Sigmoid colon (tissue), 7 donors: Measurements from ENCODE around the gene SMYD3. TPM values are rescaled to one million over a fixed set of nuclear protein-coding genes. Genes with fewer than 3 reads are reported as not detected.

Experiments used
- DNase-seq: peaks from one replicate; pipeline ENCODE4 v3.0.0-alpha.2; 2019
- H3K27ac ChIP-seq, 4 donors: fragments of 200-600 bp; sonication (generic); one replicate each; pipeline ENCODE4 v1.5.1; 2016 to 2019; ENCODE audit warnings: mild to moderate bottlenecking in 1 of 4
- H3K27me3 ChIP-seq, 3 donors: fragments of 200-600 bp; sonication (generic); one replicate each; pipeline ENCODE4 v1.5.1; 2019; ENCODE audit warnings: mild to moderate bottlenecking in 1 of 3
- H3K36me3 ChIP-seq, 4 donors: fragments of 200-600 bp; sonication (generic); one replicate each; pipeline ENCODE4 v1.5.1; 2016 to 2019
- H3K4me1 ChIP-seq, 4 donors: fragments of 200-600 bp; sonication (generic); one replicate each; pipeline ENCODE4 v1.5.1; 2017 to 2019
- H3K4me3 ChIP-seq, 4 donors: fragments of 200-600 bp; sonication (generic); one replicate each; pipeline ENCODE4 v1.5.1; 2017 to 2019; ENCODE audit warnings: mild to moderate bottlenecking in 2 of 4, moderate library complexity in 1 of 4
- H3K9me3 ChIP-seq, 4 donors: fragments of 200-600 bp in 3 of 4; sonication (generic) in 3 of 4; one replicate each; pipeline versions ENCODE4 v1.5.1 to v1.6.1; 2013 to 2019
- CTCF ChIP-seq, 4 experiments: fragments of 450-650 bp in 3 of 4; fragments of 200-600 bp in 1 of 4; IDR thresholded peaks; one replicate each; pipeline ENCODE4 v1.5.1; 2016 to 2019; ENCODE audit warnings: antibody characterized with exemption in 4 of 4, mild to moderate bottlenecking in 3 of 4, moderate library complexity in 2 of 4
- EP300 ChIP-seq, 4 donors: sonication (generic); formaldehyde crosslinking; IDR thresholded peaks; one replicate each; pipeline ENCODE4 v1.6.1; 2017; ENCODE audit warnings: antibody characterized with exemption in 4 of 4
- POLR2A ChIP-seq, 2 donors: fragments of 450-650 bp; IDR thresholded peaks; one replicate each; pipeline ENCODE4 v1.6.1; 2016; ENCODE audit warnings: antibody characterized with exemption in 2 of 2, mild to moderate bottlenecking in 2 of 2, moderate library complexity in 2 of 2
- POLR2AphosphoS5 ChIP-seq, 4 donors: sonication (generic); formaldehyde crosslinking; IDR thresholded peaks; one replicate each; pipeline ENCODE4 v1.6.1; 2017; ENCODE audit warnings: antibody characterized with exemption in 4 of 4
- WGBS, 2 donors: extraction: QIAGEN DNeasy Blood & Tissue Kit; methylation state at CpG; one replicate each; pipeline ENCODE4 v1.1.7; 2013; 5-methylcytosine and 5-hydroxymethylcytosine counted together
- intact Hi-C: fragments of 100-400 bp; cut with DNase I; formaldehyde crosslinking; loops from one replicate; pipeline ENCODE4 v1.15.1; 2023
- polyA plus RNA-seq, 3 donors: library from polyadenylated mRNA; stranded (reverse); fragments of 200-250 nt; gene quantifications; one replicate each; pipeline ENCODE4 v1.2.3, GENCODE V29; 2013
- total RNA-seq, 4 donors: library from RNA; depleted of rRNA; stranded (reverse); fragments of >200 nt; gene quantifications; one replicate each; pipeline ENCODE4 v1.1.0, GENCODE V29; 2016
- donor health status: healthy with polysubstance abuse.
- donor health status: Bipolar disorder and iron deficiency.
- donor health status: healthy.

SMYD3 gene
- total RNA-seq = 10 to 100 TPM; 14.6 to 23.8 (median 17.1) TPM
- 10 to 100 TPM in 1 of 3 donors, 1 to 10 TPM in 2; 8.7 to 22.2 (median 9.0) TPM for polyA plus RNA-seq

- TF ChIP-seq CTCF (IDR thresholded peaks at IDR 0.05) (peak in 1 of 4 experiments; percentile 12), POLR2A (IDR thresholded peaks at IDR 0.05) (peak in 1 of 2 donors; percentile 23), POLR2AphosphoS5 (IDR thresholded peaks at IDR 0.05) (peak; percentile 60 to 78 (median 64)), EP300 (IDR thresholded peaks at IDR 0.05) (no peak)
- WGBS, 2 donors = 0 to 1% methylated on average over 79 of the region's 79 CpGs
- Histone ChIP-seq H3K36me3 (no peaks in the 10 kb centered on the region), H3K9me3 (no peaks in the 10 kb centered on the region), H3K4me3 (peak within 1 kb of the TSS; percentile 70 to 97 (median 90)), H3K27me3 (no peaks in the 10 kb centered on the region), H3K4me1 (peaks cover 0 to 14% (median 8%) of the 10 kb centered on the region in 4 donors), H3K27ac (peak within 1 kb of the TSS; percentile 68 to 79 (median 74))
- peak; percentile 81 for DNase-seq
- intact Hi-C loops = loop anchor here (2.0 to 5.0 kb wide), 2 partner anchors 60 to 135 kb away; partner anchors contain the start of genes CNST and TFB2M
Measured at GRCh38 chr1:246506674-246507481, at the start of gene SMYD3. TSS of gene SMYD3 (minus strand) at chr1:246507279.

DNA sequence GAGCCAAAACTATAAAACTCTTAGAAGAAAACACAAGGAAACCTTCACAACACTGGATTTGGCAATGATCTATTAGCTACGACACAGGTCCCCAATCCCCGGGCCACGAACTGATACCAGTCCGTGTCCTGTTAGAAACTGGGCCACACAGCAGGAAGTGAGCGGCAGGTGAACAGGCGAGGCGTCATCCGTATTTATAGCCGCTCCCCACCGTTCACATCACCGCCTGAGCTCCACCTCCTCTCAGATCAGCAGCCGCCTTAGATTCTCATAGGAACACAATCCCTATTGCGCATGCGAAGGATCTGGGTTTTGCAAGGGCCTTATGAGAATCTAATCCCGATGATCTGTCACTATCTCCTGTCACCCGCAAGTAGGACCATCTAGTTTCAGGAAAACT lies 47.1 kb upstream of the SMYD3 start:
- H3K4me1 ChIP-seq = no peaks in the 10 kb centered on the region
- H3K27me3 ChIP-seq = no peaks in the 10 kb centered on the region
- peaks cover 0 to 92% (median 23%) of the 10 kb centered on the region in 4 donors for H3K36me3 ChIP-seq
- DNase-seq = no peak
- H3K4me3 ChIP-seq = no peak overlapping the region
- intact Hi-C loops = no loop called here
- H3K9me3 ChIP-seq = no peaks in the 10 kb centered on the region
- H3K27ac ChIP-seq = no peak overlapping the region
- no peak for TF ChIP-seq CTCF (IDR thresholded peaks at IDR 0.05)
- TF ChIP-seq POLR2A (IDR thresholded peaks at IDR 0.05) = no peak
- TF ChIP-seq POLR2AphosphoS5 (IDR thresholded peaks at IDR 0.05) = no peak
- TF ChIP-seq EP300 (IDR thresholded peaks at IDR 0.05) = no peak
- WGBS, 2 donors = 95% methylated on average over 16 of the region's 16 CpGs

DNA sequence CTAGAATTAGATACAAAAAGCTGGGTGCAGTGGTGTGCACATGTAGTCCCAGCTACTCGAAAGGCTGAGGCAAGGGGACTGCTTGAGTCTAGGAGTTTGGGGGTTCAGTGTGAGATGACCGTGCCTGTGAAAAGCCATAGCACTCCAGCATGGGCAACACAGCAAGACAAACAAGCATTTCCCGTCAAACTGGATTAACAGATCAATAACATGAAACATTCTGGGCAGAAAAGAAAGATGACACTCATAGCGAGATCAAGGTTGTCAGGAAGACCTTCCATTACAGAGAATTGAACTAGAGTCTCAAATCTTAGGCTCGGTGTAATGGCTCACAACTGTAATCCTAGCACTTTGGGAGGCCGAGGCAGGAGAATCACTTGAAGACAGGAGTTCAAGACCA lies 45.0 kb upstream of the SMYD3 start:
- TF ChIP-seq CTCF (IDR thresholded peaks at IDR 0.05) (no peak), POLR2A (IDR thresholded peaks at IDR 0.05) (no peak), EP300 (IDR thresholded peaks at IDR 0.05) (no peak), POLR2AphosphoS5 (IDR thresholded peaks at IDR 0.05) (no peak)
- 94 to 95% methylated on average over 6 of the region's 6 CpGs for WGBS, 2 donors
- Histone ChIP-seq H3K27ac (no peak overlapping the region), H3K4me1 (no peaks in the 10 kb centered on the region), H3K4me3 (no peak overlapping the region), H3K9me3 (no peaks in the 10 kb centered on the region), H3K36me3 (peaks cover 0 to 94% (median 36%) of the 10 kb centered on the region in 4 donors), H3K27me3 (no peaks in the 10 kb centered on the region)
- intact Hi-C loops = no loop called here
- no peak for DNase-seq

DNA sequence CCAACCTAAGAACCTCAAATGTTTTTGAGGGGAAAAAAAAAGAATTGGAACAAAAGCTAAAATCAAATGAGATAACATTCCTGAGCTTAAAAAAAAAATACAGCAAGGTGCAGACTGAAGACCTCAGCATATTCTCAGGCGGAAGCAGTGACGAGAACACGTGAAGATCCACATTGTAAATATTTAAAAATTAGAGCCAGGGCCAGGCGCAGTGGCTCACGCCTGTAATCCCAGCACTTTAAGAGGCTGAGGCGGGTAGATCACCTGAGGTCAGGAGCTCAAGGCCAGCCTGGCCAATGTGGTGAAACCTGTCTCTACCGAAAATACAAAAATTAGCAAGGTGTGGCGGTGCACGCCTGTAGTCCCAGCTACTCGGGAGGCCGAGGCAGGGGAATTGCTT lies 43.3 kb upstream of the SMYD3 start:
- no peaks in the 10 kb centered on the region for H3K9me3 ChIP-seq
- no peak for DNase-seq
- 66 to 69% methylated on average over 11 of the region's 11 CpGs for WGBS, 2 donors
- no peaks in the 10 kb centered on the region for H3K27me3 ChIP-seq
- intact Hi-C loops = no loop called here
- peaks cover 0 to 92% (median 27%) of the 10 kb centered on the region in 4 donors for H3K36me3 ChIP-seq
- no peaks in the 10 kb centered on the region for H3K4me1 ChIP-seq
- no peak for TF ChIP-seq POLR2A (IDR thresholded peaks at IDR 0.05)
- no peak overlapping the region for H3K27ac ChIP-seq
- H3K4me3 ChIP-seq = no peak overlapping the region

DNA sequence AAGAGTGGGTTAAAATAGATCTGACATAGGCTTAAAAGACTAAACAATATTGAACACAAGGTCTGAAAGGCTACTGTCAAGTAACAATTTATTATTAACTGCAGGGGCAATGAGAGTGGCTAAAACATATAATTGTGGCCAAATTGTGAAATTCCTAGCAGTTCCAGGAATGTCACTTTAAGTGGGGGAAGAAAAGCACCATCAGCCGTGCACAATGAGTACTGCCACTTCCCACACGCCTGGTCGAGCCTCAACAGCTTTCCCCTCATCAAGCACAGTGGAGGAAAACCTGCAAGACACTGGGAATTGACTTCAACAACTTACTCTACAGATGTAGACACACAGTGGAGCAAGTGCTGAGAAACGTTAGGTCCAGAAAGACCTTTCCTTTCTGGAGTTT lies 42.6 kb upstream of the SMYD3 start:
- DNase-seq = no peak
- H3K36me3 ChIP-seq = peaks cover 0 to 90% (median 25%) of the 10 kb centered on the region in 4 donors
- 43 to 44% methylated on average over 4 of the region's 4 CpGs for WGBS, 2 donors
- H3K27me3 ChIP-seq = no peaks in the 10 kb centered on the region
- H3K9me3 ChIP-seq = no peaks in the 10 kb centered on the region
- H3K4me3 ChIP-seq = no peak overlapping the region
- no peak for TF ChIP-seq POLR2AphosphoS5 (IDR thresholded peaks at IDR 0.05)
- no peak for TF ChIP-seq CTCF (IDR thresholded peaks at IDR 0.05)
- intact Hi-C loops = no loop called here
- H3K4me1 ChIP-seq = no peaks in the 10 kb centered on the region
- H3K27ac ChIP-seq = no peak overlapping the region
